ENCODE data around the gene PALS2. TPM values are rescaled to one million over a fixed set of nuclear protein-coding genes. Genes with fewer than 3 reads are reported as not detected.

Gene PALS2
- total RNA-seq, 1 experiment from 2014 or later, result 42.4 TPM

- ChIA-PET POLR2A (ENCODE audit: unreplicated experiment) (no interaction called here), CTCF (no interaction called here)
- no peaks in the 10 kb centered on the region for H3K9me3 ChIP-seq (ENCODE audit: insufficient read depth, low read depth)
- H3K4me1 ChIP-seq (replicated peaks; ENCODE audit: insufficient read depth), result no peaks in the 10 kb centered on the region
- TF ChIP-seq EZH2 (IDR thresholded peaks at IDR 0.05; ENCODE audit: low read depth) (no peak), CTCF (conservative IDR thresholded peaks at IDR 0.05) (no peak)
- no peak for DNase-seq
- H4K20me1 ChIP-seq (ENCODE audit: insufficient read depth), result no peaks in the 10 kb centered on the region
- no peaks in the 10 kb centered on the region for H3K27me3 ChIP-seq (ENCODE audit: insufficient read depth, low read depth)
- H3K27ac ChIP-seq, result no peak overlapping the region
- H3F3A ChIP-seq (ENCODE audit: insufficient read depth, low read depth), result no peaks in the 10 kb centered on the region
- no peak overlapping the region for H2AFZ ChIP-seq
- no peaks in the 10 kb centered on the region for H3K9me2 ChIP-seq (ENCODE audit: insufficient read depth)
- H3K4me3 ChIP-seq, result no peak overlapping the region
- no peaks in the 10 kb centered on the region for H3K79me2 ChIP-seq (ENCODE audit: low read depth)
- no TSS peak for BruUV-seq (replicated peaks)
- H3K36me3 ChIP-seq (ENCODE audit: low read depth), result no peaks in the 10 kb centered on the region
- no peak overlapping the region for H3K4me2 ChIP-seq
- intact Hi-C loops (cut with micrococcal nuclease; ENCODE audit: unreplicated experiment), result no loop called here
Measured at GRCh38 chr7:24560772-24561171, 12.5 kb upstream of the PALS2 start.

GRCh38 chr7:24566274-24566673 is 7.0 kb upstream of the PALS2 start:
- H3K27me3 ChIP-seq (ENCODE audit: insufficient read depth, low read depth), result no peaks in the 10 kb centered on the region
- H3K4me3 ChIP-seq, result no peak overlapping the region
- DNase-seq, result no peak
- H3K79me2 ChIP-seq (ENCODE audit: low read depth), result no peaks in the 10 kb centered on the region
- H3K9me3 ChIP-seq (ENCODE audit: insufficient read depth, low read depth), result no peaks in the 10 kb centered on the region
- no peak overlapping the region for H3K4me2 ChIP-seq
- H2AFZ ChIP-seq, result peak overlapping the region; percentile 11; the same call in 1 of the 2 replicates
- TF ChIP-seq EZH2 (IDR thresholded peaks at IDR 0.05; ENCODE audit: low read depth), result no peak
- TF ChIP-seq CTCF (conservative IDR thresholded peaks at IDR 0.05), result no peak
- no TSS peak for BruUV-seq (replicated peaks)
- no peak overlapping the region for H3K27ac ChIP-seq
- no peaks in the 10 kb centered on the region for H3K9me2 ChIP-seq (ENCODE audit: insufficient read depth)
- ChIA-PET POLR2A (ENCODE audit: unreplicated experiment) (no interaction called here), CTCF (no interaction called here)
- H3F3A ChIP-seq (ENCODE audit: insufficient read depth, low read depth), result no peaks in the 10 kb centered on the region
- no peaks in the 10 kb centered on the region for H4K20me1 ChIP-seq (ENCODE audit: insufficient read depth)
- no peaks in the 10 kb centered on the region for H3K36me3 ChIP-seq (ENCODE audit: low read depth)
- no peaks in the 10 kb centered on the region for H3K4me1 ChIP-seq (replicated peaks; ENCODE audit: insufficient read depth)
- intact Hi-C loops (cut with micrococcal nuclease; ENCODE audit: unreplicated experiment), result no loop called here

GRCh38 chr7:24570983-24571382 is 2.3 kb upstream of the PALS2 start:
- peaks cover 22% of the 10 kb centered on the region for H3K79me2 ChIP-seq (ENCODE audit: low read depth)
- no peak overlapping the region for H3K4me2 ChIP-seq
- H4K20me1 ChIP-seq (ENCODE audit: insufficient read depth), result peaks cover 13% of the 10 kb centered on the region
- H3K27ac ChIP-seq, result no peak overlapping the region
- no peaks in the 10 kb centered on the region for H3K9me3 ChIP-seq (ENCODE audit: insufficient read depth, low read depth)
- H3F3A ChIP-seq (ENCODE audit: insufficient read depth, low read depth), result peaks cover 11% of the 10 kb centered on the region; the same call in 1 of the 2 replicates
- no peaks in the 10 kb centered on the region for H3K36me3 ChIP-seq (ENCODE audit: low read depth)
- ChIA-PET POLR2A (ENCODE audit: unreplicated experiment) (no interaction called here), CTCF (interaction anchor here (0.7 kb wide), 1 partner anchor 77 kb away, joined by 3 read pairs; no protein-coding TSS in a partner anchor)
- H3K9me2 ChIP-seq (ENCODE audit: insufficient read depth), result no peaks in the 10 kb centered on the region
- no peak for TF ChIP-seq EZH2 (IDR thresholded peaks at IDR 0.05; ENCODE audit: low read depth)
- intact Hi-C loops (cut with micrococcal nuclease; ENCODE audit: unreplicated experiment), result loop anchor here (5.0 to 10.0 kb wide), 7 partner anchors 151 to 1096 kb away; partner anchors contain the start of genes CYCS, FAM221A, IGF2BP3 and OSBPL3
- no peak overlapping the region for H3K4me3 ChIP-seq
- DNase-seq, result no peak
- BruUV-seq (replicated peaks), result no TSS peak
- no peak overlapping the region for H2AFZ ChIP-seq
- no peaks in the 10 kb centered on the region for H3K27me3 ChIP-seq (ENCODE audit: insufficient read depth, low read depth)
- peaks cover 22% of the 10 kb centered on the region for H3K4me1 ChIP-seq (replicated peaks; ENCODE audit: insufficient read depth)

- TF ChIP-seq CTCF (conservative IDR thresholded peaks at IDR 0.05) (no peak), EZH2 (IDR thresholded peaks at IDR 0.05; ENCODE audit: low read depth) (no peak)
- Histone ChIP-seq H2AFZ (no peak overlapping the region), H3K9me3 (ENCODE audit: insufficient read depth, low read depth) (no peaks in the 10 kb centered on the region), H3K36me3 (ENCODE audit: low read depth) (no peaks in the 10 kb centered on the region), H3K4me1 (replicated peaks; ENCODE audit: insufficient read depth) (peaks cover 24% of the 10 kb centered on the region), H3K27ac (no peak overlapping the region), H3K4me2 (peak overlapping the region; percentile 84), H4K20me1 (ENCODE audit: insufficient read depth) (peaks cover 21% of the 10 kb centered on the region), H3K4me3 (peak overlapping the region; percentile 71; the same call in 1 of the 2 replicates), H3K9me2 (ENCODE audit: insufficient read depth) (no peaks in the 10 kb centered on the region), H3K79me2 (ENCODE audit: low read depth) (peaks cover 32% of the 10 kb centered on the region), H3K27me3 (ENCODE audit: insufficient read depth, low read depth) (no peaks in the 10 kb centered on the region), H3F3A (ENCODE audit: insufficient read depth, low read depth) (peaks cover 11% of the 10 kb centered on the region; the same call in 1 of the 2 replicates)
- ChIA-PET POLR2A (ENCODE audit: unreplicated experiment) (interaction anchor here (0.6 kb wide), 1 partner anchor 554 kb away, joined by 9 read pairs; no protein-coding TSS in a partner anchor), CTCF (interaction anchor here (0.7 to 0.9 kb wide), 3 partner anchors 78 to 240 kb away, joined by 3 to 8 read pairs (median 3); no protein-coding TSS in a partner anchor)
- BruUV-seq (replicated peaks), result no TSS peak
- intact Hi-C loops (cut with micrococcal nuclease; ENCODE audit: unreplicated experiment), result loop anchor here (2.0 to 10.0 kb wide), 8 partner anchors 93 to 1097 kb away; partner anchors contain the start of genes CYCS, FAM221A, IGF2BP3 and OSBPL3
- DNase-seq, result no peak
Measured at GRCh38 chr7:24572016-24572392, 1.2 kb upstream of the PALS2 start.

Measured in PC-9 (cell line).